HG02678 (cell line): ENCODE results near the gene KRTAP10-11.
"Not testable (repeated sequence)": the region's sequence is repeated elsewhere in the genome, so short reads cannot be mapped to it uniquely, and the experiment has no call there.

Experiments
- ATAC-seq: cut with Tn5 transposase; IDR thresholded peaks from one replicate; pipeline ENCODE4 v1.9.1; 2021; ENCODE audit warnings: mild to moderate bottlenecking, moderate library complexity; ENCODE audit not compliant: unreplicated experiment

The KRTAP10-11 gene

DNA sequence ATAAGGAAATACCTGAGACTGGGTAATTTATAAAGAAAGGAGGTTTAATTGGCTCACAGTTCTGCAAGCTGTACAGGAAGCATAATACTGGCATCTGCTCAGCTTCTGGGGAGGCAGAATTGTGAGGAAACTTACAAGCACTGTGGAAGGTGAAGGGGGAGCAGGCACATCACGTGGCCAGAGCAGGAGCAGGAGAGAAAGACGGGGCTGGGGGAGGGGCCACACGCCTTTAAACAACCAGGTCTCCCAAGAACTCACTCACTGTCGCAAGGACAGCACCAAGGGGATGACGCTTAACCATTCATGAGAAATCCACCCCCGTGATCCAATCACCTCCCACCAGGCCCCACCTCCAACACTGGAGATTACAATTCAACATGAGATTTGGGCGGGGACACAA lies 15.4 kb downstream of the KRTAP10-11 start:
- not testable (repeated sequence) for ATAC-seq

DNA sequence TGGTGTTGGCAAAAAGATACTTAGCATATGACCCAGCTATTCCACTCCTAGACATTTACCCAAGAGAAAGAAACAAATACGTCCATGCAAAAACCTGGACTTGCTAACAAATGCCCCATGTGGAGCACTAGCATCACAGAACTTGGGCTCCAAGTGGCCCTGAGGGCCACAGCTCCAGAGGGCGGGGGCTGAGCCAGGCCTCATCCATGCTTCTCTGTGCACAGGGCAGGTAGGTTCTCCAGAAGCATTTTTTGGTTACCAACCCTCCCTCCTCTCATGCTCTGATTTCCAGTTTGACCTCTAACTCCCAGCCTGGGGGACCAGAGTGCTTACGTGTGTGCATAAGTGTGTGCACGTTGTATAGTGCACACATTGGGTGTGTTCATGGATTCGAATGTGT lies 18.5 kb downstream of the KRTAP10-11 start:
- no peak for ATAC-seq

DNA sequence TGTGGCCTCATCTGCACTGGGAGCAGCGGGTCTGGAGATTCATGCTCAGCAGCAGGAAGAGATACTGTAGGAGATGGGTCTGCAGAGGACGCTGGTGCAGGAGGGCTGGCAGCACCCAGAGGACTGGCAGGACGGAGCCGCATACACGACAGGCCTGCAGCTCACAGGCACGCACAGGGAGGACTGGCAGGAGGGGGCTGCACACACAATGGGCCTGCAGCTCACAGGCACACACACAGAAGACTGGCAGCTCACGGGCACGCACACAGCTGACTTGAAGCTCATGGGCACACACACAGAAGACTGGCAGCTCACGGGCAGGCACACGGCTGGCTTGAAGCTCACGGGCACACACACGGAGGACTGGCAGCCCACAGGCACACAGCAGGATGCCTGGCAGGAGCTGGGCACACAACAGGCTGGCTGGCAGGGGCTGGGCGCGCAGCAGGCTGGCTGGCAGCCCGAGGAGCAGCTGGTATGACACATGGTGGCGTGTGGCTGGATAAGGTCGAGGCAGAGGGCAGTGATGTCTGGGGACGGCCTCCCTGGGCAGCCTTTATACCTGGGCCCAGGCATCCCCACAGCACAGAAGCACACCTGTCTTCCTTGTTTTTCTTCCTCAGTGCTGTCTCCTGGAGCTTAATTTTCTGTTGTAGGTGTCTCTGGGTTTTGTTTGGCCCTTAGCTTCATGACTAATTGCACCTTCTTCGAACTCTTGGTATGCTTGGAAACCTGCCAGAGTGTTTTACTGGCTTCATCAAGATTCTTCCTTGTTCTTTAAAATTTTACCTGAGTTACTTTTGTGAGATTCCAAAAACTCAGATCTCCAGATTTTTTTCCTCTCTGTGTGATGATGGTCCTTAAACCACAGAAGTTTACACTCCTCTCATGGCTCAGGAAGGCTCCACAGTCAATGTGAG lies 20.4 kb downstream of the KRTAP10-11 start, which contains the start of gene KRTAP12-2:
KRTAP12-2 (minus strand) TSS at position 527 of the 920 bp plus-strand sequence; CDS start at position 486, 41 bp downstream.
- ATAC-seq: no peak

DNA sequence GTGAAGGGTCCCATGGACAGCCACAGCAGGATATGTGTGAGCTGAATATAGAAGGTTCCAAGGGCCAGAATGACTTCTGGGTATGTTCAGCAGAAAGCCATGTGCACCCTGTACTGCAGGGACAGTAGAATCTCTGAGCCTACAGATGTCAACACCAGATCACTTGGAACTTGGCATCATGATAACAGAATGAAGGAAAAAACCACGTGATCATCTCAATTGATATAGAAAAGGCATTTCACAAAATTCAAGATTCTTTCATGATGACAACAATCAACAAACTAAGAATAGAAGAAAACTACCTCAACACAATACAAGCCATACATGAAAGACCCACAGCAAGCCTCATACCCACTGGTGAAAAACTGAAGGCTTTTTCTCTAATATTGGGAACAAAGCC lies 21.4 kb downstream of the KRTAP10-11 start:
- no peak for ATAC-seq

DNA sequence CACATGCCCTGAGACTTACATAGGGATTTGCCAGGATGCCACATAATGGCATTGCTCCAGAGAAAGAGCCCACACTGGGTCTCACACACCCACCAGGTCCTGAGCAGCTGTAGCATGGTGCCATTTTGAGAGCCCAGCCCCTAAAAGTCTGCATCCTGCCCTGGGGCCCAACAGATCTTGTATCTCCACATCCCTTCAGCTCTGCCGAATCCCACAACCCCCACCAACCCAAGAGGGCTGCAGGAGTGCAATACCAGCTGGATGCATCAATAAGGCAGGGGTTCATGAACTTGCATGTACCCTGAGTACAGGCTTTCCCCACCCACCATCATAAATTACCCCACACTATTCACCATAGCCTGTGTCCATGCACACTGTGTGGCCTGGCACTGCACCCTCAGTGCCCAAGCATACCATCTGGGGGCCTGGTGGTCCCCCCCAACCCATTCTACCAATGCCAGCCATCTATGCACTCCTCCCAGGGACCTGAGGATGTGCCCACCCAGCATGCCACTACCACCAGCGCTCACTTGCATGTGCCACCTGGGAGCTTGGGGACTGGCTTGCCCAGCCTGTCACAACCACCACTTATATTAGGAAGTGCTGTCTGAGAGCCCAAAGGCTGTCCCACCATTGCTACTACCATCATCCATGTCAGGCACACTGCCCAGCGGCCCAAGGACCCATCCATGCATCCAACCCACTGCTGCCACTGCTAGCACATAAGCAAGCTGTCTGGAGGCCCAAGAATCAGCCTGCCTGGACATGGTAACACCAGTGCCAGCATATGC lies 24.6 kb downstream of the KRTAP10-11 start:
- no peak for ATAC-seq

DNA sequence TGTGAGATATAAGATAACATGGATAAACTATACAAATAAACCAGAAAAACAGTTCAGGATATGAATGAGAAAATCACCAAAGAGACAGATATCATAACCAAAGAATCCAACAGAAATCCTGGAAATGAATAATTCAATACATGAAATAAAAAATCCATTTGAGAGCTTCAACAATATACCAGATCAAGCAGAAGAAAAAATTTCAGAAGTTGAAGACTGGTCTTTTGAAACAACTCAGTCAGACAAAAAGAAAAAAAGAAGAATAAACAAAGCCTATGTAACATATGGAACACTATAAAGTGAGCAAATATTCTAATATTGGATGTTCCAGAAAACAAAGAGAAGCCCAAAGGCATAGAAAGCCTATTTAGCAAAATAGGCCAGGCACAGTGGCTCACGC lies 25.7 kb downstream of the KRTAP10-11 start:
- no peak for ATAC-seq

DNA sequence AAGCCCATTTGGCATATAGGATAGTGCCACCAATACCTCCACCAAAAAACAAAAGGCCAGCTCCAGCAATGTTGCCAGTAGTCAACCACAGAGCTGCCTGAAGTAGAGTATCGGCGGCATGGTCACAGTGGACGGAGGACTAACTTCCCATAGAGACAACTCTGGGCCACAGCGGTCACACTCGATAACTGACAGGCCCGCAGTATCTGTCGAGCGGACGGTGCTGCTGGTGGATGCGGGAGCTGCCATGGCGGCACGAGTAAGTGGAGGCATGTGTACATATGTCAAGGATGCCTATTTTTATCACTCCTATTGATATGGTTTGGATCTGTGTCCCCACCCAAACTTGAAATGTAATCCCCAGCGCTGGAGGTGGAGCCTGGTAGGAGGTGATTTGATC lies 31.7 kb downstream of the KRTAP10-11 start:
- ATAC-seq: no peak

DNA sequence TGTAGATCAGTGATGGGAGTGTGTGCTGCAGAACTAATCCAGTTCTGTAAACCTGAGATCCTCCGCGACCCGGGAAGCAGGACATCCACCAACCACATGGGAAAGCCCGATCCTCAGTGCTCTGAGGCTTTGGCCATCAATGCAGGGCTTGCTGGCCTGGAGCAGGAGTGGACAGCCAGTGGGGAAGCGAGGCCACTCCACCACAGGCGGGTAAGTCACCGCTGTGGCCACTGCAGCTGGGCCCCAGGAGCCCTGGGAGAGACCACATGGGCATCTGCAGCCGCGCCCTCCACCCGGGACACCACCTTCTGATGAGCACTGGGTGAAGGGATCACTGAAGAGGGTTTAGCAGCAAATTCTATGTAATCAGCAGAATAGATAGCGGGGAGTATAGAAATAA lies 34.9 kb downstream of the KRTAP10-11 start:
- ATAC-seq: no peak

DNA sequence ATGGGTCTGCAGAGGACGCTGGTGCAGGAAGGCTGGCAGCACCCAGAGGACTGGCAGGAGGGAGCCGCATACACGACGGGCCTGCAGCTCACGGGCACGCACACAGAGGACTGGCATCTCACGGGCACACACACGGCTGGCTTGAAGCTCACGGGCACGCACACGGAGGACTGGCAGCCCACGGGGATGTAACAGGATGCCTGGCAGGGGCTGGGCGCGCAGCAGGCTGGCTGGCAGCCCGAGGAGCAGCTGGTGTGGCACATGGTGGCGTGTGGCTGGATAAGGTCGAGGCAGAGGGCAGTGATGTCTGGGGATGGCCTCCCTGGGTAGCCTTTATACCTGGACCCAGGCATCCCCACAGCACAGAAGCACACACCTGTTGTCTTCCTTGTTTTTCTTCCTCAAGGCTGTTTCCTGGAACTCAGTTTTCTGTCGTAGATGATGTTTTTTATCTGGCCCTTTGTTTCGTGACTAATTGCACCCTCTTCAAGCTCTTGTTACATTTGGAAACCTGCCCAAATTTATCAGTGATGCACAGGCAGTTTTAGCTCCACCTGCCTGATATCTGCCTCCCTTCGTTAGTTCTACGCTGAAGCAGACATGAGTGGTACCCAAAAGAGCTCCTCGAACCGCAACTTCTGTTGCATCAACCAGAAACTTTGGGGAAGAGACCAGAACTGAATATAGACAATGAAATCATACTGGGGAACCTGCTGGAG lies 35.8 kb downstream of the KRTAP10-11 start, which contains the start of gene KRTAP12-1:
KRTAP12-1 (minus strand) TSS at position 303 of the 719 bp plus-strand sequence; CDS start at position 263, 40 bp downstream.
- ATAC-seq: no peak

DNA sequence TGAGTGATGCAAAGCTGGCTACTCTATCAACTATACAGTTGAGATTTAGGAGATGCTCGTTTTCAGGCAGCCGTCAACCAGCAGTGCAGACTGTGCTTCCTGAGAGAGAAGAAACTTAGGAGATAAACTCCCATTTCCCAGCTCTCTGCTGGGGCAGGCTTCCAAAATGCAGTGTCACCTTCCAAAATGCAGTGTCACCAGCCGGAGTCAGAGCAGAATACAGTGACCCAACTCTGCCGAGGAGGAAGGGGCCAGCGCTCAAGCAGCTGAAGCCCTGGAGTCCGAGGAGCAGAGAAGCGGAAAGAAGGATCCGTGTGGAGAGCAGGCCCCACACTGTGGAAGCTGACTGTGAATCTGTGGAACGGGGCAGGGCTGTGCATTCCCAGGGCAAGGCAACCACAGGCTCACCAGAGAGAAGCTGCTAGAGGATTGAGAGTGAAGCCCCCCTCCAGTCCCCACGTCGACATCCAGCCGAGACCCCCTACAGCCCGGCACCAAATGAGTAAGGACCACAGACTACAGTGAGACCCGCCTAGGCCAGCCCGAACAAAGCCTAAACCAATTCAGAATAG lies 36.5 kb downstream of the KRTAP10-11 start:
- no peak for ATAC-seq

DNA sequence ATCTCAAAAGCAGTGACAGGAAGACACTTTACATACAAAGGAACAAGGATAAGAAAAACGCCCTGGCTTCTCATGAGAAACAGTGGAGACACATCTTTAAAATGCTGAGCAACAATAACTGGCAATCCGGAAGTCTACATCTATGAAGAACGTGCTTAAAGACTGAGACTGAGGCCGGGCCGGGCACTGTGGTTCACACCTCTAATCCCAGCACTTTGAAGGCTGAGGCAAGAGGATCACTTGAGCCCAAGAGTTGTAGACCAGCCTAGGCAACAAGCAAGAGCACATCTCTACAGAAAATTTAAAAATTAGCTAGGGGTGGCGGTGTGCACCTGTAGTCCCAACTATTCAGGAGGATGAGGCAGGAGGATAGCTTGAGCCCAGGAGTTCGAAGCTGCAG lies 37.9 kb downstream of the KRTAP10-11 start:
- no peak for ATAC-seq

DNA sequence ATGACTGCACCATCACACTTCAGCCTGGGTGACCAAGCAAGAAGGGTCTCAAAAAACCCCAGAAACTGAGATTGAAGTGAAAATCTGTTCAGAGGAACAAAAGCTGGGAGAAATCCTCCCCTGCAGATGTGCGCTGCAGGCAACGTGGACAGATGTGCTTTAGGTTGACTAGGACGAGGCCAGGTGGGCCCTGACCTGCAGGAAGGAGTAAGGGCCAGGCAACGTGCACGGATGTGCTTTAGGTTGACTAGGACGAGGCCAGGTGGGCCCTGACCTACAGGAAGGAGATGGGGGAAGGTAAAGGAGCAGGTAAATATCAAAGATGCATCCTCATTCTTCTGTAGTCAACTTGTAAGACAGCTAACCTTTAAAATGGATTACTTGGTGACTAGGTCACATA lies 38.3 kb downstream of the KRTAP10-11 start:
- ATAC-seq: no peak

DNA sequence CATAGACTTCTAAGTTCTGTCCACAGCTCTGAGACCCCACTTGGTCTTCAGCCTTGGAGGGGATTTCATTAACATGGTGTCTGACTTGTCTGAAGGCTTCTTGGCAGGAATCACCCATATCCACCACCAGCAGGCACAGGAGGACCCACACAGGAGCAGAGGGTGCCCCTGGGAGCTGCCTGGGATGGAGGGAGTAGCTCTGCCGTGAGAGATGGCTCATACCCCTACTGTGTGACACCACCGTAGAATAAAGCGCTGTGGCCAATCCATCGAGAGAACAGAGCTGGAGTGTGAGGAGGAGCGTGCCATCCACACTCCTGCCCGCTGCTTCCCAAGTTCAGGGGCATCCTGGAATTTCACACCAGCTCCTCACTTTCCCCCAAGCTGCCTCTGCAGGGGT lies 38.8 kb downstream of the KRTAP10-11 start:
- not testable (repeated sequence) for ATAC-seq

DNA sequence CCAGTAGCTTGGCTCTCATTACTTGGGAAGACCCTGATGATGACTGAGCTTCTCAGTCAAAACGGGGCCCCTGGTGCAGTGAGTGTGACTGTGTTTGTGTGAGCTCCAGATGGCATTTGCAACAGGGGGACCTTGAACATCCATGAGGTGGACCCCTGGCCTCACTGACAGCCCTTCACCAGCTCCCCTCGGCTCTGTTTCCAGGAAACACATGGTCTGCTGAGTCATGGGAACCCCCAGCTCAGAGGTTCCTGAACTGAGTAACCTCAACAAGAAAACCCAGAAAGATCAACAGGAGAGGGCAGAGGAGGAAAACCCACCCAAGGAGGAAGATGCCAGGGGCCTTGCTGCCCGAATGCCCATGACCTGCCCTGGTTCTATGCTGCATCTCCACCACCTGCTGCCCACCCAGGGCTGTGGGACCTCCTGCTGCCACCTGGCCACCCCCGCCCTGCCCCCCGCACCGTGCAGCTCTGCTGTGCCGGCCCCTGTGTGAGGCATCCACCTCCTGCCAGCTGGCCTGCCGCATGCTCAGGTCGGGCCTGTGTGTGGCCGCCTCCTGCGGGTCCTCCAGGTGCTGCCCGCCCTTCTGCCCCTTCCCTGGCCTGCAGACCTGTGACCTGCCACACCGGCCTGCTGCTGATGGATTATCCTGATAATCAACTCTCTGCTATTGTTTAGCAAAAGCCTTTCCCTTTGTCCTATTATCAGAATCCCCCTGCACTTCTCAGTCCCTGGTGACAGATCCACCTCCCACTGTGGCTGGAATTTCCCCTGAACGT lies 40.0 kb downstream of the KRTAP10-11 start:
- ATAC-seq: no peak

DNA sequence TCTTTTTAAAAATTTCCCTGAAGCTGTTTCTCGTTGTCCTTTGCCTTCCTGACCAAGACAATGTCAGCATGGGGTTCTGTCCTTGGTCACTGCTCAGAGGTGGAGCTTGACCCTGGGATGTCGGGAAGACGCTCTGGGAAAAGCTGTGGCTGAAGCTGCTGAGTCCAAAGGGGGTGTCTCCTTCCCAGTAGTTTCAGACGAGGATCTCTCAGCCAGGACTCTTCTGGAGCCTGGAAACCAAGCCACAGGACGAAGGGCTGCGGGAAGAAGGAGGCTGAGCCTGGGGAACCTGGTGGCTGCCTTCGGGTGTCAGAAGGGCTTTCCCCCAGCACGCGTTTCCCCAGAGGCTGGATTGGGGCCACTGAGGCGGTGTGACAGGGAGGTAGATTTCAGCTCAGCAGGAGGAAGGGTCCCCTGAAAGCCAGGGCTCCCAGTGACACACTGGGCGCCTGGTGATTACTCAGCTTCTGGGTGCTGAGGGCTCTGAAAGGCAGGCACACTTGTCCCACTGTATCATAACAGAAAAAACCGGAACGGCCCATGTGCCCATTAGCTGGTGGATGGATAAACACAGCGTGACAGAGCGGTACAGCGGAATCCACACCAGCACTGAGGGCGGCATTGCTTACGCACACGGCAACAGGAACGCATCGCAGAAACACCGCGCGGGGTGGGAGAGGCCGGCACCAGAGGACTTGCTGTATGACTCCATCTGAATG lies 40.8 kb downstream of the KRTAP10-11 start:
- no peak for ATAC-seq

DNA sequence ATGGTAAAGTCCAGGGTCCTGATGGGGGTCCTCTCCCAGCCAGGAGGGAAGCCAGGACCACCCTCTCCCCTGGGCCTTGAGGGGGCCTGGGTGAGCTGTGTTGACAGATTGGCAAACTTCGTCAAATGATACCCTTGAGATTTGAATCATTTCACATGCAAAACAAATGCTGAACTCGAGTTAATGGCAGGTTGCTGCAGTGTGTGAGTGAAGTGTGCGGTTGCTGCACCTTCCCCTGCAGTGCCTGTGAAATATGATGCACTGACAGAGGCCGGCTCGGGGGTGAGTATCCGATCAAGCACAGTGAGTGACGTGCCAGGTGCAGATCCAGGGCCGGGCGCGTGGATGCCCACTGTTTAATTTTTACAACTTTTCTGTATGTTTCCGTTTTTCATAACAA lies 41.5 kb downstream of the KRTAP10-11 start:
- ATAC-seq: no peak

DNA sequence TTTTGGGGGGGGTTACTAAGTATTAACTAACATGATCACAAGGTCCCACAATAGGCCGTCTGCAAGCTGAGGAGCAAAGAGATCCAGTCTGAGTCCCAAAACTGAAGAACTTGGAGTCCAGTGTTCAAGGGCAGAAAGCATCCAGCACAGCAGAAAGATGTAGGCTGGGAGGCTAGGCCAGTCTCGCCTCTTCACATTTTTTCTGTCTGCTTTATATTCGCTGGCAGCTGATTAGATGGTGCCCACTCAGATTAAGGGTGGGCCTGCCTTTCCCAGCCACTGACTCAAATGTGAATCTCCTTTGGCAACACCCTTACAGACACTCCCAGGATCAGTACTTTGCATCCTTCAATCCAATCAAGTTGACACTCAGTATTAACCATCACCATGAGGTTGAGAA lies 43.5 kb downstream of the KRTAP10-11 start:
- not testable (repeated sequence) for ATAC-seq

DNA sequence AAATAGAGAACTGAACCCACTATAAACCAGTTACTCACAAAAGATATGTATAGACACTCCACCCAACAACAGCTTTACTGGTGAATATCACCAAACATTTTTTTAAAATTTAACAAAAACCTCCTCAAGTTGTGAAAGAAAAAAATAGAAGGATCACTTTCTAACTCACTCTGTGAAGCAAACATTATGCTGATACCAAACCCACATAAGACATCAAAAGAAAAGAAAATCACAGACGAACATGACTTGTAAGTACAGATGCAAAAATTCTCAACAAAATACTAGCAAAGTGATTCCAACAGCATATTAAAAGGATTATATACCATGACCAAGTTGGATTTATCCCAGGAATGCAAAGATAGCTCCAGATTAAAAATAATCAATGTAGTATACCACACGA lies 45.5 kb downstream of the KRTAP10-11 start:
- ATAC-seq: no peak

DNA sequence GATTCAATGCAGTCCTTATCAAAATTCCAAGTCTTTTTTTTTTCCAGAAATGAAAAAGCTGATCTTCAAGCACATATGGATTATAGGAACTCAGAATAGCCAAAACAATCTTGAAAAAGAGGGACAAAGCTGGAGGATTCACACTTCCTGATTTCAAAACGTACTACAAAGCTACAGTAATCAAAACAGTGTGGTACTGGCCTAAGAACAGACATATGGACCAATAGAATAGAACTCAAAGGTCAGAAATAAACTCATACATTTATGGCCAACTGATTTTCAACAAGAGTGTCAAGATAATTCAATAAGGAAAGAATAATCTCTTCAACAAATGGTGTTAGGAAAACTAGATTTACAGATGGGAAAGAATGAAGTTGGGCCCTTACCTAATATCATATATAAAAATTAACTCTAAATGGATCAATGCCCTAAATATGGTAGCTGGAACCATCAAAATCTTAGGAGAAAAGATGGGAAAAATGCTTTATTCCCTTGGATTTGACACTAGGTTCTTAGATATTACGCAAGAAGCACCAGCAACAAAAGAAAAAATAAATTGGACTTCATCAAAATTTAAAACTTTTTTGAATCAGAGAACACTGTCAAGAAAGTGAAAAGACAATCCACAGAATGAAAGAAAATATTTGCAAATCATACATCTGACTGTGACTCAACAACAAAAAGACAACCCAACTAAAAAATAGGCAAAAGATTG lies 46.7 kb downstream of the KRTAP10-11 start:
- ATAC-seq: no peak
